H1 (cell line): ENCODE measurements around the gene EXOSC7. TPM values are rescaled to one million over a fixed set of nuclear protein-coding genes. Genes with fewer than 3 reads are reported as not detected.

ENCODE experiments used
- CTCF ChIA-PET: fragments of 300-600 bp; sonication (Branson Sonifier 250); formaldehyde crosslinking; loops from one replicate; lab custom pipeline; 2021; ENCODE audit not compliant: partially characterized antibody; lab: Charles Lee
- POLR2A ChIA-PET: fragments of 300-600 bp; sonication (Branson Sonifier 250); formaldehyde crosslinking; loops from one replicate; lab custom pipeline; 2021; ENCODE audit warnings: inconsistent platforms; ENCODE audit not compliant: partially characterized antibody; lab: Charles Lee
- DNase-seq, 2 experiments: peaks; one replicate each; pipeline versions ENCODE4 v3.0.0 to v3.0.0-alpha.2; 2010 to 2022; ENCODE audit warnings: low spot score in 2 of 2, low read depth in 1 of 2, mixed read lengths in 1 of 2
- FAIRE-seq: peaks from 2 replicates; lab custom pipeline; 2011; peaks lifted over from hg19 to GRCh38; lab: Jason Lieb, UNC
- H2AFZ ChIP-seq: 2 replicates; pipeline ENCODE4 v1.8.1; 2012; ENCODE audit warnings: low read length, inconsistent platforms
- H2AK5ac ChIP-seq: 2 replicates; pipeline ENCODE4 v1.6.1; 2013; ENCODE audit warnings: low read depth, low read length
- H2BK120ac ChIP-seq: replicated peaks from 2 replicates; pipeline ENCODE3; 2013; ENCODE audit warnings: low read depth, low read length, inconsistent platforms
- H2BK12ac ChIP-seq: 2 replicates; pipeline ENCODE4 v1.6.1; 2013; ENCODE audit warnings: low read depth, low read length
- H2BK15ac ChIP-seq: 2 replicates; pipeline ENCODE4 v1.6.1; 2013; ENCODE audit warnings: low read length
- H2BK20ac ChIP-seq: 2 replicates; pipeline ENCODE4 v1.6.1; 2013; ENCODE audit warnings: low read length
- H2BK5ac ChIP-seq: 2 replicates; pipeline ENCODE4 v1.6.1; 2013; ENCODE audit warnings: low read depth, low read length
- H3K14ac ChIP-seq: 2 replicates; pipeline ENCODE4 v1.6.1; 2013; ENCODE audit warnings: inconsistent platforms; ENCODE audit not compliant: insufficient read length
- H3K18ac ChIP-seq: 2 replicates; pipeline ENCODE4 v1.6.1; 2013; ENCODE audit warnings: low read length; ENCODE audit errors: extremely low read depth
- H3K23ac ChIP-seq: 2 replicates; pipeline ENCODE4 v1.6.1; 2013; ENCODE audit warnings: inconsistent platforms; ENCODE audit not compliant: insufficient read length
- H3K23me2 ChIP-seq: 2 replicates; pipeline ENCODE4 v1.6.1; 2013; ENCODE audit warnings: low read depth, low read length
- H3K27ac ChIP-seq: 2 replicates; pipeline ENCODE4 v1.6.1; 2011; ENCODE audit warnings: low read depth, low read length, inconsistent platforms
- H3K27me3 ChIP-seq, 4 experiments: replicated peaks in 1 of 4; 1 replicate in 1 of 4; 2 replicates in 3 of 4; pipeline versions ENCODE4 v1.6.1 to v1.8.1; 2011 to 2013; ENCODE audit warnings: low read length in 3 of 4, mild to moderate bottlenecking in 3 of 4, inconsistent platforms in 2 of 4, mixed read lengths in 2 of 4, moderate library complexity in 1 of 4; ENCODE audit not compliant: control insufficient read depth in 3 of 4, insufficient read depth in 3 of 4; ENCODE audit errors: extremely low read depth in 1 of 4
- H3K36me3 ChIP-seq, 4 experiments: 2 replicates each; pipeline versions ENCODE4 v1.6.1 to v1.8.1; 2011 to 2013; ENCODE audit warnings: mild to moderate bottlenecking in 4 of 4, low read length in 3 of 4, moderate library complexity in 2 of 4, control low read depth in 1 of 4, inconsistent platforms in 1 of 4; ENCODE audit not compliant: insufficient read depth in 4 of 4, control insufficient read depth in 2 of 4
- H3K4ac ChIP-seq: replicated peaks from 2 replicates; pipeline ENCODE3; 2013; ENCODE audit warnings: low read length, low read depth, mixed read lengths, inconsistent platforms; ENCODE audit not compliant: insufficient read length
- H3K4me1 ChIP-seq, 4 experiments: replicated peaks in 1 of 4; 1 replicate in 1 of 4; 2 replicates in 3 of 4; pipeline versions ENCODE4 v1.6.1 to v1.8.1; 2011 to 2013; ENCODE audit warnings: low read length in 3 of 4, inconsistent platforms in 2 of 4, mixed read lengths in 1 of 4; ENCODE audit not compliant: insufficient read depth in 4 of 4, control insufficient read depth in 3 of 4
- H3K4me2 ChIP-seq, 2 experiments: 2 replicates each; pipeline versions ENCODE4 v1.6.1 to v1.8.1; 2011 to 2013; ENCODE audit warnings: low read depth in 2 of 2, low read length in 2 of 2, control low read depth in 1 of 2, inconsistent platforms in 1 of 2, mild to moderate bottlenecking in 1 of 2; ENCODE audit not compliant: insufficient read depth in 1 of 2
- H3K4me3 ChIP-seq, 4 experiments: fragments of 200-600, 300-600 bp in 1 of 4; sonication (generic), shearing (Covaris generic), sonication (Bioruptor Twin) in 1 of 4; 2 replicates each; pipeline versions ENCODE4 v1.5.1 to v1.8.1; 2011 to 2016; ENCODE audit warnings: low read length in 4 of 4, low read depth in 3 of 4, control low read depth in 2 of 4, inconsistent platforms in 2 of 4, mild to moderate bottlenecking in 2 of 4, mixed read lengths in 1 of 4, moderate library complexity in 1 of 4; ENCODE audit not compliant: insufficient read depth in 2 of 4; ENCODE audit errors: extremely low read depth in 1 of 4
- H3K56ac ChIP-seq: replicated peaks from 2 replicates; pipeline ENCODE3; 2013; ENCODE audit warnings: low read depth, mild to moderate bottlenecking, mixed read lengths, low read length, inconsistent platforms; ENCODE audit not compliant: insufficient read length
- H3K79me1 ChIP-seq: 2 replicates; pipeline ENCODE4 v1.6.1; 2013; ENCODE audit warnings: low read depth, low read length, control low read depth
- H3K79me2 ChIP-seq, 2 experiments: 2 replicates each; pipeline versions ENCODE4 v1.6.1 to v1.8.1; 2012 to 2013; ENCODE audit warnings: low read length in 2 of 2, mild to moderate bottlenecking in 2 of 2, inconsistent platforms in 1 of 2; ENCODE audit not compliant: insufficient read depth in 2 of 2, control insufficient read depth in 1 of 2
- H3K9ac ChIP-seq, 4 experiments: replicated peaks in 1 of 4; 1 replicate in 1 of 4; 2 replicates in 3 of 4; pipeline versions ENCODE4 v1.6.1 to v1.8.1; 2011 to 2013; ENCODE audit warnings: low read depth in 3 of 4, low read length in 3 of 4, control low read depth in 2 of 4, mild to moderate bottlenecking in 2 of 4, moderate library complexity in 2 of 4, inconsistent platforms in 1 of 4; ENCODE audit errors: extremely low read depth in 1 of 4
- H3K9me3 ChIP-seq, 2 experiments: 2 replicates each; pipeline versions ENCODE4 v1.6.1 to v1.8.1; 2012 to 2013; ENCODE audit warnings: mild to moderate bottlenecking in 2 of 2, moderate library complexity in 2 of 2, control low read depth in 1 of 2, inconsistent platforms in 1 of 2, low read depth in 1 of 2, low read length in 1 of 2, mixed read lengths in 1 of 2; ENCODE audit not compliant: insufficient read depth in 2 of 2
- H4K20me1 ChIP-seq, 2 experiments: replicated peaks in 1 of 2; 2 replicates each; pipeline versions ENCODE3 to v1.8.1; 2011 to 2013; ENCODE audit warnings: inconsistent platforms in 2 of 2, low read length in 2 of 2, mild to moderate bottlenecking in 1 of 2; ENCODE audit not compliant: insufficient read depth in 2 of 2, control insufficient read depth in 1 of 2
- H4K5ac ChIP-seq: 2 replicates; pipeline ENCODE4 v1.6.1; 2013; ENCODE audit warnings: low read length, low read depth, mixed read lengths, inconsistent platforms; ENCODE audit not compliant: insufficient read length
- H4K8ac ChIP-seq: 2 replicates; pipeline ENCODE4 v1.8.0; 2013; ENCODE audit warnings: mild to moderate bottlenecking, moderate library complexity, low read length, inconsistent platforms; ENCODE audit not compliant: insufficient read depth; ENCODE audit errors: extremely low read depth
- H4K91ac ChIP-seq: replicated peaks from 2 replicates; pipeline ENCODE3; 2013; ENCODE audit warnings: low read length, mixed read lengths, inconsistent platforms; ENCODE audit not compliant: insufficient read length
- BRCA1 ChIP-seq: IDR thresholded peaks from 2 replicates; pipeline ENCODE4 v1.6.1; 2012; ENCODE audit warnings: low read depth, low read length, improper control_type of control experiment
- CTBP2 ChIP-seq: IDR thresholded peaks from 2 replicates; pipeline ENCODE4 v1.7.0; 2011; ENCODE audit warnings: borderline replicate concordance, mild to moderate bottlenecking, moderate library complexity, mixed read lengths, low read length; ENCODE audit not compliant: insufficient read depth, insufficient read length
- EP300 ChIP-seq, 2 experiments: IDR thresholded peaks; 1 replicate in 1 of 2; 2 replicates in 1 of 2; pipeline ENCODE4 v1.6.1; 2011 to 2012; ENCODE audit warnings: low read depth in 2 of 2, low read length in 2 of 2, mild to moderate bottlenecking in 2 of 2, borderline replicate concordance in 1 of 2, inconsistent platforms in 1 of 2, moderate library complexity in 1 of 2
- JUN ChIP-seq: IDR thresholded peaks from 2 replicates; pipeline ENCODE4 v1.6.1; 2011; ENCODE audit warnings: low read depth, mild to moderate bottlenecking, improper control_type of control experiment, low read length
- RNF2 ChIP-seq: fragments of 200-900, 300-1000 bp; sonication (generic); IDR thresholded peaks from 2 replicates; pipeline ENCODE4 v1.7.1; 2016; ENCODE audit warnings: borderline replicate concordance, low read depth, mild to moderate bottlenecking, antibody characterized with exemption, low read length; ENCODE audit not compliant: poor library complexity, severe bottlenecking; ENCODE audit errors: missing control alignments
- SRF ChIP-seq: IDR thresholded peaks from 2 replicates; pipeline ENCODE4 v1.6.1; 2011; ENCODE audit warnings: mild to moderate bottlenecking, low read depth, low read length, moderate library complexity
- TAF1 ChIP-seq: IDR thresholded peaks from 2 replicates; pipeline ENCODE4 v1.6.1; 2011; ENCODE audit warnings: mild to moderate bottlenecking, low read depth, low read length
- TCF12 ChIP-seq: IDR thresholded peaks from 2 replicates; pipeline ENCODE4 v1.6.1; 2011; ENCODE audit warnings: low read depth, mild to moderate bottlenecking, low read length
- WGBS, 2 experiments: shearing (Covaris generic) in 1 of 2; methylation state at CpG; one replicate each; pipeline versions ENCODE4 v1.1.6 to v1.1.7; 2013 to 2015; ENCODE audit warnings: low lambda C conversion rate in 2 of 2, mixed read lengths in 2 of 2, inconsistent platforms in 1 of 2, low coverage in 1 of 2, missing lambda C conversion rate in 1 of 2; ENCODE audit not compliant: insufficient replicate concordance in 2 of 2, insufficient coverage in 1 of 2, insufficient read length in 1 of 2; ENCODE audit errors: extremely low coverage in 1 of 2, missing lambda C conversion rate in 1 of 2; 5-methylcytosine and 5-hydroxymethylcytosine counted together
- polyA plus RNA-seq, 7 experiments: library from polyadenylated mRNA; depleted of rRNA in 3 of 7; stranded (reverse) in 5 of 7; unstranded in 2 of 7; fragments of >200 nt in 5 of 7; fragments of 200-250 nt in 2 of 7; gene quantifications; 1 replicate in 5 of 7; 2 replicates in 1 of 7; 4 replicates in 1 of 7; pipeline versions ENCODE4 v1.2.1 to v1.2.3, GENCODE V29; 2011 to 2013; ENCODE audit warnings: missing spikeins in 2 of 7, mixed read lengths in 2 of 7
- total RNA-seq: library from RNA; stranded (reverse); fragmentation: NEBNext Ultra II Directional; extraction: Animal tissue kit (Norgen Biotek cat#: 25700); gene quantifications from 2 replicates; pipeline ENCODE4 v1.2.1, GENCODE V29; 2021
- TF ChIP-seq, protein P1 (sequence below): IDR thresholded peaks from 2 replicates; pipeline ENCODE4 v1.6.1; 2012; ENCODE audit warnings: inconsistent platforms
- TF ChIP-seq, protein P2 (sequence below): IDR thresholded peaks from 2 replicates; pipeline ENCODE4 v1.6.1; 2012; ENCODE audit warnings: low read length, inconsistent platforms

Gene EXOSC7
- total and polyA plus RNA-seq, 2 of the 8 experiments (the other 6 are each of a cell fraction or from before 2014, with no cell fraction given) = 92.7 to 94.5 TPM

DNA sequence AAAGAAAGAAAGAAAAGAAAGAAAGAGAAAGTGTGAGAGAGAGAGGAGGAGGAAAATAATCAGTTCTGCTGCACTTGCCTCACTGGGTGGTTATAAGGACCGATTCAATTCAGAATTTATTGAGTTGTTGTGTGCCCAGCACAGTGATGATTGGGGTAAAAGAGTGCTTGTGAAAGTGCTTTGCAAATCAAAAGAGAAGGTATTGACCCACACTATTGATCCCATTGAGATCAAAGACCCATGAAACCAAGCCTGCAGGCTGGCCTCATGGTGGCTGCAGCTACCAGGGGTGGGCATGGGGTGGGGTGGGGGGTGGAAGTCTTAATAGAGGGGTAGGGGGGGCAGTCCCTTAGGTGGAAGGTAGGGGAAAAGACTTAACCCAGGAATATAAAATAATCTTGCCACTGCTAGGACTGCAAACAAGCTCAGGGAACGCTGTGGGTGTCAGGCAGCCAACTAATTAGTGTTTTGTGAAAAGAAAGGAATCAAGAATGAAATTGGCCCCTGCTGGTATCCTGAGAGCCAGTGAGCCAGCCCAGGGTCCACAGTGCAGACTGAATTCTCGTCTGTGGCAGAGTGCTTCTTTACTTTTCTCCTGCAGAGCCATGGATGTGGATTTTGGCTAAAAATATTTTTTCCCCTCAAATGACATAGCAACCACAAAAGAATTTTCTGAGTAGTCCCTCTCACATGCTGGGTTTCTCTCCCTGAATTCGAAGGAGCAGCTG, 84.3 kb downstream of the EXOSC7 start:
- no peak overlapping the region for H2BK12ac ChIP-seq
- H4K20me1 ChIP-seq = peaks cover 0 to 2% of the 10 kb centered on the region in 2 experiments
- H3K18ac ChIP-seq = no peak overlapping the region
- H3K9ac ChIP-seq = no peak overlapping the region
- FAIRE-seq = no peak
- peaks cover 2 to 10% (median 3%) of the 10 kb centered on the region in 4 experiments; a peak in 5 of 7 replicates for H3K4me1 ChIP-seq
- 33% methylated on average over 4 of the region's 4 CpGs; no CpG with 5 or more reads in 1 of the 2 experiments for WGBS, 2 experiments
- H2BK5ac ChIP-seq = no peak overlapping the region
- DNase-seq = no peak
- no peak overlapping the region for H3K56ac ChIP-seq
- H3K4me3 ChIP-seq = no peak overlapping the region
- ChIA-PET CTCF (interaction anchor here (0.6 to 1.3 kb wide), 2 partner anchors 11 to 451 kb away, joined by 3 read pairs; no protein-coding TSS in a partner anchor), POLR2A (no interaction called here)
- H3K9me3 ChIP-seq = no peaks in the 10 kb centered on the region
- no peak overlapping the region for H2BK20ac ChIP-seq
- no peak overlapping the region for H4K8ac ChIP-seq
- peak overlapping the region in 1 of 2 experiments; percentile 15; a peak in 1 of 4 replicates for H3K4me2 ChIP-seq
- no peak overlapping the region for H2BK120ac ChIP-seq
- no peak overlapping the region for H3K23ac ChIP-seq
- H3K27ac ChIP-seq = no peak overlapping the region
- no peaks in the 10 kb centered on the region for H3K23me2 ChIP-seq
- H3K79me1 ChIP-seq = no peaks in the 10 kb centered on the region
- H2AK5ac ChIP-seq = no peak overlapping the region
- H3K27me3 ChIP-seq = peaks cover 10 to 41% (median 36%) of the 10 kb centered on the region in 4 experiments
- H2BK15ac ChIP-seq = no peak overlapping the region
- H4K5ac ChIP-seq = no peak overlapping the region
- no peaks in the 10 kb centered on the region for H3K36me3 ChIP-seq
- no peak overlapping the region for H4K91ac ChIP-seq
- H3K14ac ChIP-seq = no peak overlapping the region
- no peaks in the 10 kb centered on the region for H3K79me2 ChIP-seq
- no peak overlapping the region for H2AFZ ChIP-seq
- H3K4ac ChIP-seq = no peak overlapping the region
- TF ChIP-seq BRCA1 (no peak), TAF1 (no peak), TCF12 (no peak), EP300 (IDR thresholded peaks at IDR 0.05; ENCODE audit: borderline replicate concordance in 1 of 2, low read depth in 2 of 2, low read length in 2 of 2) (no peak), CTBP2 (no peak), RNF2 (no peak), SRF (no peak), JUN (no peak)
- TF ChIP-seq, protein P1, sequence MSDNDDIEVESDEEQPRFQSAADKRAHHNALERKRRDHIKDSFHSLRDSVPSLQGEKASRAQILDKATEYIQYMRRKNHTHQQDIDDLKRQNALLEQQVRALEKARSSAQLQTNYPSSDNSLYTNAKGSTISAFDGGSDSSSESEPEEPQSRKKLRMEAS = no peak
- TF ChIP-seq, protein P2, sequence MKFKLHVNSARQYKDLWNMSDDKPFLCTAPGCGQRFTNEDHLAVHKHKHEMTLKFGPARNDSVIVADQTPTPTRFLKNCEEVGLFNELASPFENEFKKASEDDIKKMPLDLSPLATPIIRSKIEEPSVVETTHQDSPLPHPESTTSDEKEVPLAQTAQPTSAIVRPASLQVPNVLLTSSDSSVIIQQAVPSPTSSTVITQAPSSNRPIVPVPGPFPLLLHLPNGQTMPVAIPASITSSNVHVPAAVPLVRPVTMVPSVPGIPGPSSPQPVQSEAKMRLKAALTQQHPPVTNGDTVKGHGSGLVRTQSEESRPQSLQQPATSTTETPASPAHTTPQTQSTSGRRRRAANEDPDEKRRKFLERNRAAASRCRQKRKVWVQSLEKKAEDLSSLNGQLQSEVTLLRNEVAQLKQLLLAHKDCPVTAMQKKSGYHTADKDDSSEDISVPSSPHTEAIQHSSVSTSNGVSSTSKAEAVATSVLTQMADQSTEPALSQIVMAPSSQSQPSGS = no peak
